GM18502 (cell line): ENCODE results near the gene ANKRD50.
A peak's percentile ranks its signal among the peaks of the same experiment; 100 is the strongest.

Experiments
- ATAC-seq: cut with Tn5 transposase; IDR thresholded peaks from one replicate; pipeline ENCODE4 v1.9.1; 2021; ENCODE audit warnings: mild to moderate bottlenecking; ENCODE audit not compliant: unreplicated experiment, poor library complexity

Gene ANKRD50

GRCh38 chr4:124712372-124713184, at the start of gene ANKRD50:
Gene ANKRD50, minus strand, starts transcription at chr4:124712732. Its CDS starts 2,221 bp downstream, at chr4:124710511.
- ATAC-seq: peak; percentile 74

GRCh38 chr4:124757126-124757525, 44.6 kb upstream of the ANKRD50 start:
- no peak for ATAC-seq

GRCh38 chr4:124754681-124755080, 42.1 kb upstream of the ANKRD50 start:
- no peak for ATAC-seq

GRCh38 chr4:124753941-124754581, 41.5 kb upstream of the ANKRD50 start:
- no peak for ATAC-seq

GRCh38 chr4:124749421-124749820, 36.9 kb upstream of the ANKRD50 start:
- ATAC-seq: no peak

GRCh38 chr4:124748965-124749364, 36.4 kb upstream of the ANKRD50 start:
- no peak for ATAC-seq

- no peak for ATAC-seq
These were observed 33.7 kb upstream of the ANKRD50 start for GRCh38 chr4:124745985-124746801.

- ATAC-seq: no peak
These were observed 31.2 kb upstream of the ANKRD50 start for GRCh38 chr4:124743711-124744110.

GRCh38 chr4:124740501-124740900, 28.0 kb upstream of the ANKRD50 start:
- no peak for ATAC-seq

GRCh38 chr4:124738994-124739393, 26.5 kb upstream of the ANKRD50 start:
- ATAC-seq: no peak

- ATAC-seq: no peak
These were observed 25.1 kb upstream of the ANKRD50 start for GRCh38 chr4:124737619-124738018.

- ATAC-seq: no peak
These were observed 24.0 kb upstream of the ANKRD50 start for GRCh38 chr4:124736526-124736925.

GRCh38 chr4:124727331-124727890, 14.9 kb upstream of the ANKRD50 start:
- ATAC-seq: no peak

- ATAC-seq: no peak
These were observed 13.7 kb upstream of the ANKRD50 start for GRCh38 chr4:124726269-124726668.

GRCh38 chr4:124722071-124722470, 9.5 kb upstream of the ANKRD50 start:
- no peak for ATAC-seq

- no peak for ATAC-seq
These were observed 4.6 kb upstream of the ANKRD50 start for GRCh38 chr4:124717101-124717500.

GRCh38 chr4:124713185-124713592, 657 bp upstream of the ANKRD50 start:
- peak; percentile 45 for ATAC-seq

- peak; percentile 37 for ATAC-seq
These were observed 811 bp downstream of the ANKRD50 start for GRCh38 chr4:124711471-124712371.

- ATAC-seq: no peak
These were observed 1.6 kb downstream of the ANKRD50 start for GRCh38 chr4:124710911-124711310.
